HG03175 (cell line): Measurements from ENCODE around the gene SUPV3L1.
"Not testable (repeated sequence)": the region's sequence is repeated elsewhere in the genome, so short reads cannot be mapped to it uniquely, and the experiment has no call there.

ENCODE experiments used
- ATAC-seq: cut with Tn5 transposase; IDR thresholded peaks from one replicate; pipeline ENCODE4 v1.9.1; 2021; ENCODE audit warnings: mild to moderate bottlenecking, moderate library complexity; ENCODE audit not compliant: unreplicated experiment

The SUPV3L1 gene

DNA sequence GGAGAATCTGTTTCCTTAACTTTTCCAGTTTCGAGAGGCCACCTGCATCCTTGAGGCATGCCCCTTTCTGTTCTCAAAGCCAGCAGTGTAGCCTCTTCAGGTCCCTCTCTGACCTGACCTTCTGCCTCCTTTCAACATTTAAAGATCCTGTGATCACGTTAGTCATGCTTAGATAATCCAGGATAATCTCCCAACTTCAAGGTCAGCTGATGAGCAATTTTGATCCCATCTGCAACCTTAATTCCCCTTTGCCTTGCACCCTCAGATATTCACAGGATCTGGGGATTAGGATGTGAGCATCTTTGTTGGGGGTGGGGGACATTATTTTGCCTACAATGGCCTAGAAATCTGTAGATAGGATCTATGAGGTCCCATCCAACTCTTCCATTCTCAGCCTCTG lies 48.1 kb downstream of the SUPV3L1 start:
- ATAC-seq = no peak

GRCh38 chr10:69229616-69229916 lies 49.5 kb downstream of the SUPV3L1 start:
- ATAC-seq = no peak

DNA sequence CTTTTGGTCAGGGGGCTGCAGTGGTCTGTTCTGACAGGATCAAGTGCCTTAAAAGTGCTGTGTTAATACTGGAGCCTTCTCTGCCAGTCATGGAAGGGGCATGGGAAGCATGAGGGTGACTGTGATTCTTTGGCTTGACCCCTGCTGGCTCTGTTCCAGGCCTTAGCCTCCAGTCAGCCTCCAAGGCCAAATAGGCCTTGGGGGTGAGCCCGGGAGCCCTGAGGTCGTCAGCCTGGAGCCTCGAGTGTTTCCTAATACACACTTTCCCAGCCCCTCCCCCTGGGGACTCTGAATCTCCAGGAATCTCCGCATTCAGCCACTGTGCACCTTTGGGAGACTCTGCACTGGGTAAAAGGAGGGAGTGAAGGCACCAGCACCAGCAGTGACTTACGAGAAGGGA lies 50.1 kb downstream of the SUPV3L1 start:
- no peak for ATAC-seq

- ATAC-seq = no peak
These were observed 52.2 kb downstream of the SUPV3L1 start for GRCh38 chr10:69232252-69232651.

GRCh38 chr10:69232736-69233480 lies 52.9 kb downstream of the SUPV3L1 start:
- ATAC-seq = no peak

DNA sequence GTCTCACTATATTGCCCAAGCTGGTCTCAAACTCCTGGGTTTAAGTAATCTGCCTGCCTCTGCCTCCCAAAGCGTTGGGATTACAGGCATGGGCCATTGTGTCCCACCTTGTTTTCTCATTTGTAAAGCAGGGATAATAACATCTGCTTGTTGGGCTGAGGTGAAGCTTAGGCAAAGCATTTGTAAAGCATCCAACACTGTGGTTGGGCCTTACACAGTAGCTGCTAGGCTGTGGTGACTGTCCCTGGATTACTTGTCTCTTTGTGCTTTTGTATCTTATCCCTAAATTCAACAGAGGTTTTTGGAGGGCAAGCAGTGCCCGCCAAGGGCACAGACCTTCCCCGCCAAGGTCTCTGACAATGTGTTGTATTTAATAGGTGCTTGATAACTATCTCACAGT lies 54.4 kb downstream of the SUPV3L1 start:
- no peak for ATAC-seq

- ATAC-seq = peak; percentile 91
These were observed 57.6 kb downstream of the SUPV3L1 start for GRCh38 chr10:69237528-69238159.

DNA sequence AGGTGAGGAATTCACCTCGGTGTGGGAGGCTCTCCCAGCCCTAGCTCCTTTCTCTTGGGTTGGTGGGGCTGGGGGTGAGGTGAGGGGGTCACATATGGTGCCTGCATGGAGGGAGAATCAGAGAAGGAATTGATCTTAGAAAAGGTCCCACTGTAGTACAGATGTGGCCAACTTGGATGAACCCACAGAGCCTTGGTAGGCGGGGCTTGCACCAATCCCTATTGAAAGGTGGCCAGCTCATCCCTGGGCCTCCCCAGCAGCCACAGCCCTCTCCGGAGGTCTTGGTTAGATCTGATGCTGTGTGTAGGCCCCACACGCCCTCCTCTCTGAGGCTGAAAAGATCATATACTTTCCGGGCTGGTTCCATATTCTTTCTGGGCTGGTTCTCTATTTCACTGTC lies 59.1 kb downstream of the SUPV3L1 start:
- no peak for ATAC-seq

GRCh38 chr10:69239816-69240434 lies 59.9 kb downstream of the SUPV3L1 start:
- no peak for ATAC-seq

- ATAC-seq = no peak
These were observed 60.4 kb downstream of the SUPV3L1 start for GRCh38 chr10:69240455-69240854.

- ATAC-seq = no peak
These were observed 61.5 kb downstream of the SUPV3L1 start for GRCh38 chr10:69241575-69241974.

- no peak for ATAC-seq
These were observed 62.2 kb downstream of the SUPV3L1 start for GRCh38 chr10:69242040-69242851.

DNA sequence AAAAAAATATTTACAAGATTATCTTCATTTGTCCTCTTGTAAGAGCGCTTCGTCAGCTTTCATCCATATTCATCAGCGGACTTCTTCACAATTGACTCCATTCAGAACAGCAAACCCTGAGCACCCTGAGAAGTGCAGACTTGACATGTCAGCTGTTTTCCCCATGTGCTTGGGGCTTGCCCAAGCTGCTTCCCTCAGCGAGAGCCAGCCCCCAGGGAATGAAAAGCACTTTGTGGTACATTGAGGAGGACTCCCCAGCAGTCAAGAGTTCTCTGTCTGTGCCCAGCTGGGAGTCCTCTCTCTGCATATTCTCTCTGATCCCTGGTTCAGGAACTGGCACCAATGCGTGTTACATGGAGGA lies 62.8 kb downstream of the SUPV3L1 start:
- ATAC-seq = no peak

DNA sequence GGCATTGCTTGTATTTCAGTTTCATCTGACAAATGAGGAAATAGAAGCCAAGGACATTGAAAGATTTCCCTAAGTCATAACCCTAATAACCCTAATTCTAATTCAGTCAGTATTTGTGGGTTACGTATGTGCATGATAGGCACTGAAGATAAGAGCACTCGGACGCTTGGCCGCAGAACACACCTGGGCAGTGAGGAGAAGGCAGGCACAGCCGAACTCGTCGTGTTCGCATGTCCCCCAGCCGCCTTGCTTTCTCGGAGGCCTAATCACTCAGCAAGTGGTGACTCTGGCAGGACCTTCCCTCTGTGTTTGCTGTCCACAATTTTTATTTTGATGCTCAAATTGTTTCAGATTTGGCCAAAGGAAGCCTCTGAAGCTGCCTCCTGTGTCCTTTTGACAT lies 63.8 kb downstream of the SUPV3L1 start:
- no peak for ATAC-seq

- ATAC-seq = no peak
These were observed 66.0 kb downstream of the SUPV3L1 start for GRCh38 chr10:69246036-69246435.

- no peak for ATAC-seq
These were observed 66.7 kb downstream of the SUPV3L1 start for GRCh38 chr10:69246581-69247312.

DNA sequence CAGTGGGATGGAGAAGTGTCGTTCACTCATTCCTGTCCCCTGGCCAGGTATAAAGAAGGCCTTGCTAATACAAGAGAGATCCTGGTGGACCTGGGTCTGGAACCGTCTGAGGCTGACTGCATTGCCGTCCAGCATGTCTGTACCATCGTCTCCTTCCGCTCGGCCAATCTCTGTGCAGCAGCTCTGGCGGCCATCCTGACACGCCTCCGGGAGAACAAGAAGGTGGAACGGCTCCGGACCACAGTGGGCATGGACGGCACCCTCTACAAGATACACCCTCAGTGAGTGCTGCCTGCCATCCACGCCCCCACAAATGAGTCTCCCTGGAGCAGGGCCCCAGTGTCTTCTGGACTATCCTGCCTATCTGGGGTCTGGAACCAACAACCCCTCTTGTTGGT lies 67.3 kb downstream of the SUPV3L1 start:
- ATAC-seq = no peak

DNA sequence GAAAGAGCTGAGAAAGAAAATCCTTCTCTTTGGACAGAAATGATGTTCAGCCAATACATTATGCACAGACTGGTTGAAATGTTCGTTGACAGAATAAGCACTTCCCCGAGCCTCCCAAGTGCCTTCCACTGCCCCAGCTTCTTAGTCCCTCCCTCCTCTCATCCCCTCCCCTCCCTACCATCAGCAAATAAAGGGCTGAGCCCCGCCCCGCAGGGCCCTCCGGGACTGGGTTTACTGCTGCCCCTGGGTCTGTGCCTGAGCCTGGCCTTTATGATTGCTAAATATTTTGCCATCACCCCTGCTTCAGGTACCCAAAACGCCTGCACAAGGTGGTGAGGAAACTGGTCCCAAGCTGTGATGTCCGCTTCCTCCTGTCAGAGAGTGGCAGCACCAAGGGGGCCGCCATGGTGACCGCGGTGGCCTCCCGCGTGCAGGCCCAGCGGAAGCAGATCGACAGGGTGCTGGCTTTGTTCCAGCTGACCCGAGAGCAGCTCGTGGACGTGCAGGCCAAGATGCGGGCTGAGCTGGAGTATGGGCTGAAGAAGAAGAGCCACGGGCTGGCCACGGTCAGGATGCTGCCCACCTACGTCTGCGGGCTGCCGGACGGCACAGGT lies 68.2 kb downstream of the SUPV3L1 start:
- no peak for ATAC-seq

- no peak for ATAC-seq
These were observed 70.0 kb downstream of the SUPV3L1 start for GRCh38 chr10:69250041-69250440.

DNA sequence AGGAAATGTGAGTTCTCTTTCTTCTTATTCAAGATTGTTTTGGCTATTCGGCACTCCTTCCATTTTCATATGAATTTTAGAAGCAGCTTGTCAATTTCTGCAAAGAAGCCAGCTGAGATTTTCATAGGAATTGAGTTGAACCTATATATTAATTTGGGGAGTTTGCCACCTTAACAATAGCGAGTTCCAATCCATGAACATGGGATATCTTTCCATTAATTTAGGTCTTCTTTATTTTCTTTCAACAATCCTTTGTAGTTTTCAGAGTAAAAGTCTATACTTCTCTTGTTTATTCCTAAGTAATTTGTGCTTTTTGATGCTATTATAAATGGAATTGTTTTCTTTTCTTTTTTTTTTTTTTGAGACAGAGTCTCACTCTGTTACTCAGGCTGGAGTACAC lies 71.4 kb downstream of the SUPV3L1 start:
- not testable (repeated sequence) for ATAC-seq

DNA sequence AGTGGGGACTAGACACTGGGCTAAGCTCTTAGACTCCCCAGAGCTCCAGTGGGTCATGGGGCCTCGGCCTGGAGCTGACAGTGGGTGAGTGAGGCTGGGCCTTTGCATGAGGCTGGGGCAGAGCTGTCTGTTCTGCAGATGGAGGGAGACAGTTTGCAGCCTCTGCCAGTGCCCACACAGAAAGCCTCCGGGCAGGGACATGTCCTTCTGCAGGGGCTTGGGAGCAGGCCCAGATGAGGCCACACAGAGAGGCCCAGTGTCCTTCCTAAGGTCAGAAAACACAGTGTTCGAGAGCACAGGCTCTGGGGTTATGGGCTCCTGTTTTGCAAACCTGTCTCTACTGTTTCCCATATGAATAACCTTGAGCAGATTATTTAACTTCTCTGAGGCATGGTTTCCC lies 73.1 kb downstream of the SUPV3L1 start:
- ATAC-seq = no peak
